Endothelial cell of hepatic sinusoid (primary cell): Measurements from ENCODE around the gene IQCK.
"Not testable (repeated sequence)": the region's sequence is repeated elsewhere in the genome, so short reads cannot be mapped to it uniquely, and the experiment has no call there.

Source experiments
- in situ Hi-C: cut with HindIII; loops from 2 replicates; pipeline ENCODE4 v1.10.0; 2017; ENCODE audit warnings: low sequenced_read_pairs

IQCK gene

GRCh38 chr16:19717741-19718623, at the start of gene IQCK, which contains the start of gene KNOP1:
IQCK (plus strand) TSS chr16:19718271; CDS start chr16:19718307, 36 bp downstream.
KNOP1 (minus strand) TSS chr16:19718227; CDS start chr16:19715035, 3,192 bp downstream.
- in situ Hi-C loops: loop anchor here (25.0 kb wide), 1 partner anchor 169 kb away; the partner anchor contains the start of gene GPRC5B

- in situ Hi-C loops: loop anchor here (5.0 kb wide), 1 partner anchor 85 kb away; no protein-coding TSS in a partner anchor
These were observed 45.7 kb upstream of the IQCK start for GRCh38 chr16:19672378-19672777.

GRCh38 chr16:19674485-19674884, 43.6 kb upstream of the IQCK start:
- in situ Hi-C loops: loop anchor here (5.0 kb wide), 1 partner anchor 87 kb away; no protein-coding TSS in a partner anchor

- in situ Hi-C loops: no loop called here
These were observed 40.7 kb upstream of the IQCK start for GRCh38 chr16:19677402-19677801.

GRCh38 chr16:19678804-19679203, 39.3 kb upstream of the IQCK start:
- in situ Hi-C loops: no loop called here

- in situ Hi-C loops: not testable (repeated sequence)
These were observed 38.8 kb upstream of the IQCK start for GRCh38 chr16:19679281-19679680.

GRCh38 chr16:19680881-19681340, 37.2 kb upstream of the IQCK start:
- in situ Hi-C loops: no loop called here

- in situ Hi-C loops: no loop called here
These were observed 36.4 kb upstream of the IQCK start for GRCh38 chr16:19681637-19682036.

- in situ Hi-C loops: no loop called here
These were observed 34.4 kb upstream of the IQCK start for GRCh38 chr16:19683453-19684236.

DNA sequence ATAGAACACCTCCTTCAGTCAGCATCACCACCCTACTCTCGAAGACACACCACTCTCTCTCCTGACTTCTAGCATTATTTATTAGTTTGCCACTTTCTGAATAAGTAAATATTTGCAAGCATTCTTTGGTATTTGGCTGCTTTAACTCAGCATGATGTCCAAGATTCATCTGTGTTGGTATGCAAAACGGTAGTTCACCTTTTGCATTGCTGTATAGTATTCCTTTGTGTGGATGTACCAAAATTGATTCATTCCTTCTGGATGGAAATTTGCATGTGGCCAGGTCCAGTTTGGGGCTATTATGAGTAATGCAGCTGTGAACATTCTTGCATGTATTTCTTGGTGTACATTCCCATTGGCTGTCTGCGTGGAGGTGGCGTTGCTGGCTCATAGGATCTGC, 32.9 kb upstream of the IQCK start:
- in situ Hi-C loops: no loop called here

- in situ Hi-C loops: no loop called here
These were observed 30.8 kb upstream of the IQCK start for GRCh38 chr16:19687279-19687678.

DNA sequence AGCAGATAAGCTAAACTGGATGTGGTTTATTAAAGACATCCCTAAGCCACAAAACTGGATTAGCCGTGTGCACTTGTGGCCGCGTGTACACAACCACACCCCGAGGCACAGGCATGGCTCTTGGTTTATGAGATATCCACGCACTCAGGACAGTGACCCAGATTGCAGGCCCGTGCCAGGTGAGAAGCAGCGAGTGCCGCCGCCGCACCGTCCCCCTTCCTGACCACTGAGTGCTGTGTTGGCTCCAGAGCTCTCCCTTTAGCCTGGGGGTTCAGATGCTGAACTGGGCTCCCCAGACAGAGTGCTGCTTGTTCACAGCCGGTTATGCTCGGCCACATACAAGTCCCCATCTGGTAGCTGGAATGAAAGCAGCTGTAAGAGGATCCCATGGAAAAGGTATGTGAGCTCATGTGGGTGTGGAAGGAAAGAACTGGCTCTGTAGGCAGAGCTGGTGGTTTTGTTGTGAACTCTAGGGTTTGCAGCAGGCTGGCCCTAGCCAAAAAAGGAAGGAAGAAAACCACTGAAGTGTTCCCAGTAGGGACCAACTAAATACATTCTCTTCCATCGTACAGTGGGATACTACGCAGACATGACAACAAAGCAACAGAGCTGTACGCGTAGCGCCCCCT, 29.6 kb upstream of the IQCK start:
- in situ Hi-C loops: no loop called here

- in situ Hi-C loops: no loop called here
These were observed 28.7 kb upstream of the IQCK start for GRCh38 chr16:19689342-19689741.

DNA sequence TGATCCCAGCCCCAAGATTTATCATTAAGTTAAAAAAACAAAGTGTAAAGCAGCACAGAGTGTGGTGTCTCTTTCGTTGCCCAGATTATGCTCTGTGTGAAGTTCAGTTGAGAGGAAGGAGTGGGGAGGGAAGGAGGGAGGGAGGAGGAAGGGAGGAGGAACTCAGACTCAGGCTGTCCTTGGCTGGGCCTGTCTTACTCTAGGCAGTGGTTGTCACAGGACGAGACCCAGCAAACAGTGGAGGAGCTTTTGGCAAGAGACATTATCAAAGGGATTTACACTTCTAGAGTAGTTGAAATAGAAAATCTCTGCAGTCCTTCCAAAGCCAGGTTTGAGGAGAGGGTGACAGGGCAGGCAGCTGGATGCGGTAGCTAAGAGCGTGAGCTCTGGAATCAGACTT, 27.9 kb upstream of the IQCK start:
- in situ Hi-C loops: no loop called here

DNA sequence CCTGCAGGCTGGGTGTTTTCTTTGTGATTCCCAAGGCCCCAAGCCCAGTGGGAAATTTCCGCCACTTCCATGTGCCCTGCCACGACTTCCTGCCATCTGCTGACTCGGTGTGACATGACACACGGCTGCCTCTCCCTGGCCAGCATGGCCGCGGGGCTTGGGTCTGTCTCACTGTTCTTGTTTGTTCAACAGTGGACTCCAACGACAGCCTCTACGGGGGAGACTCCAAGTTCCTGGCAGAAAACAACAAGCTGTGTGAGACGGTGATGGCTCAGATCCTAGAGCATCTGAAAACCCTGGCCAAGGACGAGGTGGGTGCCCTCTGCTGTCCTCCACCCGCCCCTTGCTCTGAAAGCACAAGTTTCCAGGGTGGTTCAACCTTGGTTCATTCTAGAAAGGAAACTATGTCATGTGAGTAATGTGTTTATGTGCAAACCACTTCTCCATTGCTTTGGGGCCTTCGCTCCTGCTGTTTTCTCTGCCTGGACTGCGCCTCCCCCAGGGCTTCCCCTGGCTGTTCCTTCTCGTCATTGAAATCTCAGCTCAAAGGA, 26.8 kb upstream of the IQCK start:
- in situ Hi-C loops: no loop called here

DNA sequence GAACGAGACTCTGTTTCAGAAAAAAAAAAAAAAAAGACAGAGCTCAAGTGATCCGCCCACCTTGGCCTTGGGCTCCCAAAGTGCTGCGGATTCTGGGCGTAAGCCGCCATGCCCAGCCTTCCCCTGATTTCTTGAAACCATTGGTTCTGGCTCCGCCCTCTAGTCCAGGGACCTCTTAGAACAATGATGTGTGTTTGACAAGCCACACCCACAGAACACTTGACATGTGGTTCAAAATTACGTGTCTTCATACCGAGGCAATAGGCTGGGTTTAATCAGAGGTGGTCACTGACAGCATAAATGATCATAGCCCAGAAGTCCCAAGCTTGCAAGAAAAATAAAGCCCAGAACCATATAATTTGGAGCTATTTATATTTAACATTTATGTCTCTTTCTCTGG, 23.1 kb upstream of the IQCK start:
- in situ Hi-C loops: no loop called here

DNA sequence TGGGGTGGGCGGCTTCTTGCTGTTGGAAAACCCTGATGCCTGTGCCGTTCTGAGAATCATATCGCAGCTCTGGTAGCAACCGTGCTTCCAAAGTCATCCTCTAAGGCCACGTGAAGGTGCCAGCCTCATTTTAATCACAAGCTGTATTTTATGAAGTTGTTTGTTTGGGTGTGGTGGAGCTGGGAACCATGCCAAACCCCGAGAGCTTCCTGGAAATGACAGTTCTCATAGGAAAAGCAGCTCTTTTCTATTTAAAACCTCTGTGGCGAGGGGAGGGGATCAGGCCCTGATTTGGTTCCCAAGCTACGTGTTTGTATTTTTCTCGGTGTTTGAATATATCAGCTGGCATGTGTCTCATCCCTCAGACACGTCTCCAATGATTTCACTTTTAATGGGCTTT, 21.7 kb upstream of the IQCK start:
- in situ Hi-C loops: no loop called here

DNA sequence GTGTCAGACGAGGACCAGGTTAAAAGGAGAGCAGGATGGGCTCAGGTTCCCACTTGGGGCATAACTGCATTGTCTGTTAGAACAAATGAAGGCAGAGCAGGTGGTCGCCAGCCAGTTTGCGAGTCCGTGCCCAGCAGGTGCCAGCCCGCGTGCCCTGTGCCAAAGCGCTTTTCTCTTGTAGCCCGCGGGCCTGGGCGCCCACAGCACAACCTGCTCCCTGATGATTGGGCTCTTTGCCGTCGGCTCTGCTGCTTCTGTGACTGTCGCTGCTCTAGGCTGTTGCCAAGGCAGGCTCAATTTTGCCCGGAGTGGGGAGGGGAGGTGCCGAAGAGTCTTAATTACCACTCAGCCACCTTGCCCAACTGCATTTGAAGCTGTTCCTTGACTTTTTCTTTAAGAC, 21.1 kb upstream of the IQCK start:
- in situ Hi-C loops: no loop called here

GRCh38 chr16:19697756-19698318, 20.2 kb upstream of the IQCK start:
- in situ Hi-C loops: no loop called here
